IPS-18c (cell line): ENCODE data around the gene MAMLD1.

Experiments
- H3K4me3 ChIP-seq: 2 replicates; pipeline ENCODE4 v1.7.0; 2013; ENCODE audit warnings: low read depth, mild to moderate bottlenecking, low read length, moderate library complexity; ENCODE audit not compliant: insufficient read depth
- H3K9me3 ChIP-seq: one replicate; pipeline ENCODE4 v1.6.1; 2013; ENCODE audit warnings: mild to moderate bottlenecking, low read length, moderate library complexity; ENCODE audit not compliant: control insufficient read depth, insufficient read depth

The MAMLD1 gene

GRCh38 chrX:150548684-150549083, 185.6 kb downstream of the MAMLD1 start:
- Histone ChIP-seq H3K9me3 (peaks cover 13% of the 10 kb centered on the region), H3K4me3 (no peak overlapping the region)

DNA sequence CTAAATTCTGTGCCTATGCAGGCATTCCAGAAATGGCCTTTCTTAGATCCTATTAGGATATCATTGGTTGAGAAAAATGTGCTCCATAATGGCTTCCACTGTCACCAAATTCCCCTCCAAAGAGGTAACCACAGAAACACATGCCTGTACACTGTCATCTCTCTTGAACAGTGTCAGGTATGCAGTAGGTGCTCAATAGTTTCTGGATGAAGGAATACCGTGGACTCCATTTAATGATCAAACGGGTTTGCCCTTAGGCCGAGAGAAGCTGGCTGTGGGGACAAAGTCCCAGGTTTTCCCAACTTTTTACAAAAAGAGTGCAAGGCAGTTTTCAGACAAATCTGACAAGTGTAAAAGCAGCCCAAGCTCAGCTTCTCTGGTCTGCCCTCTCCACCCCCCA, 188.8 kb downstream of the MAMLD1 start:
- no peak overlapping the region for H3K4me3 ChIP-seq
- H3K9me3 ChIP-seq = peaks cover 7% of the 10 kb centered on the region

- Histone ChIP-seq H3K4me3 (peak overlapping the region; percentile 9; the same call in 1 of the 2 replicates), H3K9me3 (no peaks in the 10 kb centered on the region)
Observed at GRCh38 chrX:150558424-150558823, 195.3 kb downstream of the MAMLD1 start.
